WTC11 (cell line): ENCODE measurements around the gene ADARB2. TPM values are rescaled to one million over a fixed set of nuclear protein-coding genes. Genes with fewer than 3 reads are reported as not detected.
"Not testable (repeated sequence)": the region's sequence is repeated elsewhere in the genome, so short reads cannot be mapped to it uniquely, and the experiment has no call there.

Experiments
- ATAC-seq: fragments of 200-7000 bp; cut with Tn5 transposase; 2 replicates; pipeline ENCODE4 v1.10.0; 2021; ENCODE audit warnings: mild to moderate bottlenecking, moderate library complexity
- CTCF ChIA-PET: fragments of 300-600 bp; sonication (Branson Sonifier 250); formaldehyde crosslinking; loops from one replicate; lab custom pipeline; 2021; ENCODE audit warnings: antibody characterized with exemption; lab: Charles Lee
- POLR2A ChIA-PET: fragments of 350-600 bp; sonication (Branson Sonifier 250); formaldehyde crosslinking; loops from one replicate; lab custom pipeline; 2021; ENCODE audit warnings: antibody characterized with exemption; lab: Charles Lee
- DNase-seq: peaks from one replicate; pipeline ENCODE4 v3.0.0; 2021; ENCODE audit warnings: low spot score
- H3K27ac Mint-ChIP-seq: 2 replicates; pipeline ENCODE4 v1.8.0; 2021; ENCODE audit warnings: mixed read lengths
- H3K27me3 Mint-ChIP-seq: 2 replicates; pipeline ENCODE4 v1.8.0; 2021; ENCODE audit warnings: low read depth, mild to moderate bottlenecking, moderate library complexity, mixed read lengths
- H3K36me3 Mint-ChIP-seq: 2 replicates; pipeline ENCODE4 v1.8.0; 2021; ENCODE audit warnings: mixed read lengths
- H3K4me1 Mint-ChIP-seq: 2 replicates; pipeline ENCODE4 v1.8.0; 2022; ENCODE audit warnings: mixed read lengths
- H3K4me3 Mint-ChIP-seq: 2 replicates; pipeline ENCODE4 v1.8.0; 2021; ENCODE audit warnings: mild to moderate bottlenecking, moderate library complexity, mixed read lengths
- H3K9me3 Mint-ChIP-seq: 2 replicates; pipeline ENCODE4 v1.8.0; 2021; ENCODE audit warnings: mixed read lengths
- ARID4B ChIP-seq: sonication (generic); formaldehyde crosslinking; IDR thresholded peaks from 2 replicates; pipeline ENCODE4 v1.8.0; 2023; ENCODE audit warnings: missing genetic modification reagents, mild to moderate bottlenecking, borderline replicate concordance
- ATF6 ChIP-seq: sonication (generic); formaldehyde crosslinking; IDR thresholded peaks from 2 replicates; pipeline ENCODE4 v1.8.1; 2023; ENCODE audit warnings: mild to moderate bottlenecking, missing genetic modification reagents
- CBFB ChIP-seq: sonication (generic); formaldehyde crosslinking; IDR thresholded peaks from 2 replicates; pipeline ENCODE4 v1.8.1; 2022; ENCODE audit warnings: mild to moderate bottlenecking, low read depth, missing genetic modification reagents
- ETV6 ChIP-seq: sonication (generic); formaldehyde crosslinking; IDR thresholded peaks from 2 replicates; pipeline ENCODE4 v1.8.1; 2022; ENCODE audit warnings: mild to moderate bottlenecking, missing genetic modification reagents
- GRHL2 ChIP-seq: fragments of 250-450 bp; sonication (Bioruptor Pico); IDR thresholded peaks from 2 replicates; pipeline ENCODE4 v1.8.0; 2022; ENCODE audit warnings: mild to moderate bottlenecking, moderate library complexity; ENCODE audit not compliant: insufficient replicate concordance, severe bottlenecking
- JAZF1 ChIP-seq: fragments of 250-450 bp; sonication (Bioruptor Pico); IDR thresholded peaks from 2 replicates; pipeline ENCODE4 v1.9.0; 2021; ENCODE audit warnings: moderate library complexity, mild to moderate bottlenecking, inconsistent platforms
- RELA ChIP-seq: sonication (generic); formaldehyde crosslinking; IDR thresholded peaks from 2 replicates; pipeline ENCODE4 v1.8.1; 2022; ENCODE audit warnings: missing genetic modification reagents, mild to moderate bottlenecking, borderline replicate concordance
- USF1 ChIP-seq: sonication (generic); formaldehyde crosslinking; IDR thresholded peaks from 2 replicates; pipeline ENCODE4 v1.8.0; 2022; ENCODE audit warnings: mild to moderate bottlenecking, missing genetic modification reagents
- ZNF317 ChIP-seq: sonication (generic); formaldehyde crosslinking; IDR thresholded peaks from 2 replicates; pipeline ENCODE4 v1.8.1; 2023; ENCODE audit warnings: low read depth, mild to moderate bottlenecking, moderate library complexity, missing genetic modification reagents, borderline replicate concordance
- ZNF396 ChIP-seq: fragments of 250-450 bp; sonication (Bioruptor Pico); IDR thresholded peaks from 2 replicates; pipeline ENCODE4 v1.8.0; 2021; ENCODE audit warnings: mild to moderate bottlenecking, moderate library complexity, borderline replicate concordance
- total RNA-seq: library from RNA; stranded (reverse); gene quantifications from 3 replicates; pipeline ENCODE4 v1.2.3, GENCODE V29; 2021
- TF ChIP-seq, protein P1 (sequence below): sonication (generic); formaldehyde crosslinking; IDR thresholded peaks from 2 replicates; pipeline ENCODE4 v1.8.1; 2023; ENCODE audit warnings: mild to moderate bottlenecking, missing genetic modification reagents, moderate library complexity
- TF ChIP-seq, protein P2 (sequence below): sonication (generic); formaldehyde crosslinking; IDR thresholded peaks from 2 replicates; pipeline ENCODE4 v1.8.1; 2023; ENCODE audit warnings: mild to moderate bottlenecking, missing genetic modification reagents
- TF ChIP-seq, protein P3 (sequence below): fragments of 250-450 bp; sonication (Bioruptor Pico); IDR thresholded peaks from 2 replicates; pipeline ENCODE4 v1.9.0; 2021; ENCODE audit warnings: mild to moderate bottlenecking, borderline replicate concordance
- TF ChIP-seq, protein P4 (sequence below): fragments of 250-450 bp; sonication (Bioruptor Pico); IDR thresholded peaks from 2 replicates; pipeline ENCODE4 v1.8.0; 2021; ENCODE audit warnings: mild to moderate bottlenecking

ADARB2 gene
- total RNA-seq, 1 experiment from 2014 or later: 3.7 TPM

DNA sequence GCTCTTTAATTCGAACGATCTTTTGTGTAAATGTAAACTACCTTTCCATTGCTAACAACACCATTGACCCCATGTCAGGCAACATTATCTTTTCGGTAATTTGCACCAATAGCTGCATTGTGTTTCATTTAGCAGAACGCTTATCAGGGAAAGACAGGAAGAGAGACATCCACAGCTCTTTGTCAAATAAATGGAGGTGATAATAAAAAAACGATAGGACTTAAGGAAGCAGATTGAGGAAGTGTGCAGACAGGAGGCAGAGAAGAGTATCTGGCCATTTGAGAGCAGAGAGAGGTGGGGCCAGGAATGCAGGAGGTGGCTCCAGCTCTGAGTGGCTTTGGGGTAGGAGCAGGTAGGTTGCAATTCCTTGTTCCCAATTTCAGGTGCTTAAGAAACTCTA is 37.5 kb upstream of the ADARB2 start (continued):
- TF ChIP-seq ETV6 (CRISPR knock-in tag): no peak
- TF ChIP-seq, protein P1, sequence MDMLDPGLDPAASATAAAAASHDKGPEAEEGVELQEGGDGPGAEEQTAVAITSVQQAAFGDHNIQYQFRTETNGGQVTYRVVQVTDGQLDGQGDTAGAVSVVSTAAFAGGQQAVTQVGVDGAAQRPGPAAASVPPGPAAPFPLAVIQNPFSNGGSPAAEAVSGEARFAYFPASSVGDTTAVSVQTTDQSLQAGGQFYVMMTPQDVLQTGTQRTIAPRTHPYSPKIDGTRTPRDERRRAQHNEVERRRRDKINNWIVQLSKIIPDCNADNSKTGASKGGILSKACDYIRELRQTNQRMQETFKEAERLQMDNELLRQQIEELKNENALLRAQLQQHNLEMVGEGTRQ (CRISPR knock-in tag): no peak

- POLR2A ChIA-PET, ATAC-seq, DNase-seq, H3K27ac Mint-ChIP-seq, H3K4me3 Mint-ChIP-seq: not testable (repeated sequence)
- Mint-ChIP-seq H3K9me3 (peaks cover 33% of the 10 kb centered on the region), H3K36me3 (peaks cover 48% of the 10 kb centered on the region), H3K27me3 (peaks cover 32% of the 10 kb centered on the region), H3K4me1 (peaks cover 49% of the 10 kb centered on the region)
- CTCF ChIA-PET: interaction anchor here (2.1 kb wide), 1 partner anchor 19 kb away, joined by 12 read pairs; no protein-coding TSS in a partner anchor
Measured at GRCh38 chr10:1773204-1773603, 35.9 kb upstream of the ADARB2 start.

- DNase-seq: no peak
- H3K9me3 Mint-ChIP-seq: peaks cover 5% of the 10 kb centered on the region
- POLR2A ChIA-PET: no interaction called here
- peaks cover 2% of the 10 kb centered on the region for H3K27me3 Mint-ChIP-seq
- CTCF ChIA-PET: interaction anchor here (0.9 kb wide), 1 partner anchor 11 kb away, joined by 3 read pairs; no protein-coding TSS in a partner anchor
- H3K4me3 Mint-ChIP-seq: no peak overlapping the region
- no peak for ATAC-seq
- peaks cover under 1% of the 10 kb centered on the region; the same call in 1 of the 2 replicates for H3K4me1 Mint-ChIP-seq
- no peak for TF ChIP-seq ZNF396
- TF ChIP-seq, protein P2, sequence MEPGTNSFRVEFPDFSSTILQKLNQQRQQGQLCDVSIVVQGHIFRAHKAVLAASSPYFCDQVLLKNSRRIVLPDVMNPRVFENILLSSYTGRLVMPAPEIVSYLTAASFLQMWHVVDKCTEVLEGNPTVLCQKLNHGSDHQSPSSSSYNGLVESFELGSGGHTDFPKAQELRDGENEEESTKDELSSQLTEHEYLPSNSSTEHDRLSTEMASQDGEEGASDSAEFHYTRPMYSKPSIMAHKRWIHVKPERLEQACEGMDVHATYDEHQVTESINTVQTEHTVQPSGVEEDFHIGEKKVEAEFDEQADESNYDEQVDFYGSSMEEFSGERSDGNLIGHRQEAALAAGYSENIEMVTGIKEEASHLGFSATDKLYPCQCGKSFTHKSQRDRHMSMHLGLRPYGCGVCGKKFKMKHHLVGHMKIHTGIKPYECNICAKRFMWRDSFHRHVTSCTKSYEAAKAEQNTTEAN (CRISPR knock-in tag): no peak
- H3K27ac Mint-ChIP-seq: no peak overlapping the region
- peaks cover 4% of the 10 kb centered on the region; the same call in 1 of the 2 replicates for H3K36me3 Mint-ChIP-seq
Measured at GRCh38 chr10:1766049-1766448, 28.7 kb upstream of the ADARB2 start.

GRCh38 chr10:1762076-1762475 is 24.8 kb upstream of the ADARB2 start:
- Mint-ChIP-seq H3K27me3 (peaks cover 4% of the 10 kb centered on the region), H3K4me3 (no peak overlapping the region), H3K9me3 (peaks cover 39% of the 10 kb centered on the region), H3K36me3 (peaks cover 29% of the 10 kb centered on the region), H3K27ac (no peak overlapping the region), H3K4me1 (no peaks in the 10 kb centered on the region)
- DNase-seq (no peak), ATAC-seq (no peak)
- ChIA-PET CTCF (no interaction called here), POLR2A (no interaction called here)
- no peak for TF ChIP-seq CBFB (CRISPR knock-in tag)
- no peak for TF ChIP-seq RELA (CRISPR knock-in tag)
- TF ChIP-seq, protein P3, sequence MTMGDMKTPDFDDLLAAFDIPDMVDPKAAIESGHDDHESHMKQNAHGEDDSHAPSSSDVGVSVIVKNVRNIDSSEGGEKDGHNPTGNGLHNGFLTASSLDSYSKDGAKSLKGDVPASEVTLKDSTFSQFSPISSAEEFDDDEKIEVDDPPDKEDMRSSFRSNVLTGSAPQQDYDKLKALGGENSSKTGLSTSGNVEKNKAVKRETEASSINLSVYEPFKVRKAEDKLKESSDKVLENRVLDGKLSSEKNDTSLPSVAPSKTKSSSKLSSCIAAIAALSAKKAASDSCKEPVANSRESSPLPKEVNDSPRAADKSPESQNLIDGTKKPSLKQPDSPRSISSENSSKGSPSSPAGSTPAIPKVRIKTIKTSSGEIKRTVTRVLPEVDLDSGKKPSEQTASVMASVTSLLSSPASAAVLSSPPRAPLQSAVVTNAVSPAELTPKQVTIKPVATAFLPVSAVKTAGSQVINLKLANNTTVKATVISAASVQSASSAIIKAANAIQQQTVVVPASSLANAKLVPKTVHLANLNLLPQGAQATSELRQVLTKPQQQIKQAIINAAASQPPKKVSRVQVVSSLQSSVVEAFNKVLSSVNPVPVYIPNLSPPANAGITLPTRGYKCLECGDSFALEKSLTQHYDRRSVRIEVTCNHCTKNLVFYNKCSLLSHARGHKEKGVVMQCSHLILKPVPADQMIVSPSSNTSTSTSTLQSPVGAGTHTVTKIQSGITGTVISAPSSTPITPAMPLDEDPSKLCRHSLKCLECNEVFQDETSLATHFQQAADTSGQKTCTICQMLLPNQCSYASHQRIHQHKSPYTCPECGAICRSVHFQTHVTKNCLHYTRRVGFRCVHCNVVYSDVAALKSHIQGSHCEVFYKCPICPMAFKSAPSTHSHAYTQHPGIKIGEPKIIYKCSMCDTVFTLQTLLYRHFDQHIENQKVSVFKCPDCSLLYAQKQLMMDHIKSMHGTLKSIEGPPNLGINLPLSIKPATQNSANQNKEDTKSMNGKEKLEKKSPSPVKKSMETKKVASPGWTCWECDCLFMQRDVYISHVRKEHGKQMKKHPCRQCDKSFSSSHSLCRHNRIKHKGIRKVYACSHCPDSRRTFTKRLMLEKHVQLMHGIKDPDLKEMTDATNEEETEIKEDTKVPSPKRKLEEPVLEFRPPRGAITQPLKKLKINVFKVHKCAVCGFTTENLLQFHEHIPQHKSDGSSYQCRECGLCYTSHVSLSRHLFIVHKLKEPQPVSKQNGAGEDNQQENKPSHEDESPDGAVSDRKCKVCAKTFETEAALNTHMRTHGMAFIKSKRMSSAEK (CRISPR knock-in tag): no peak
- TF ChIP-seq GRHL2: no peak
- TF ChIP-seq ATF6 (CRISPR knock-in tag): no peak
- no peak for TF ChIP-seq ARID4B
- no peak for TF ChIP-seq ZNF317 (CRISPR knock-in tag)
- no peak for TF ChIP-seq USF1 (CRISPR knock-in tag)
- TF ChIP-seq JAZF1 (CRISPR knock-in tag): no peak
- TF ChIP-seq, protein P4, sequence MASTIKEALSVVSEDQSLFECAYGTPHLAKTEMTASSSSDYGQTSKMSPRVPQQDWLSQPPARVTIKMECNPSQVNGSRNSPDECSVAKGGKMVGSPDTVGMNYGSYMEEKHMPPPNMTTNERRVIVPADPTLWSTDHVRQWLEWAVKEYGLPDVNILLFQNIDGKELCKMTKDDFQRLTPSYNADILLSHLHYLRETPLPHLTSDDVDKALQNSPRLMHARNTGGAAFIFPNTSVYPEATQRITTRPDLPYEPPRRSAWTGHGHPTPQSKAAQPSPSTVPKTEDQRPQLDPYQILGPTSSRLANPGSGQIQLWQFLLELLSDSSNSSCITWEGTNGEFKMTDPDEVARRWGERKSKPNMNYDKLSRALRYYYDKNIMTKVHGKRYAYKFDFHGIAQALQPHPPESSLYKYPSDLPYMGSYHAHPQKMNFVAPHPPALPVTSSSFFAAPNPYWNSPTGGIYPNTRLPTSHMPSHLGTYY (CRISPR knock-in tag): no peak
